SK-N-SH treated with all-trans-retinoic acid at 6 μM for 48 hours (cell line): ENCODE results near the gene FAM135A.
"Not testable (repeated sequence)": the region's sequence is repeated elsewhere in the genome, so short reads cannot be mapped to it uniquely, and the experiment has no call there.

Source experiments
- ATAC-seq: fragments of 200-7000 bp; cut with Tn5 transposase; 3 replicates; pipeline ENCODE4 v1.9.1; 2020; ENCODE audit warnings: mild to moderate bottlenecking, moderate library complexity
- ARNTL ChIP-seq: fragments of 450-650 bp; formaldehyde crosslinking; IDR thresholded peaks from 2 replicates; pipeline ENCODE4 v1.5.0; 2020; ENCODE audit warnings: low read depth, mild to moderate bottlenecking, moderate library complexity, borderline replicate concordance
- BACH2 ChIP-seq: fragments of 250-450 bp; sonication (Bioruptor Pico); IDR thresholded peaks from 2 replicates; pipeline ENCODE4 v1.9.0; 2021; ENCODE audit warnings: mild to moderate bottlenecking, borderline replicate concordance
- CREB5 ChIP-seq: fragments of 250-450 bp; sonication (Bioruptor Pico); IDR thresholded peaks from 2 replicates; pipeline ENCODE4 v1.5.1; 2020; ENCODE audit warnings: low read depth, mild to moderate bottlenecking, moderate library complexity
- CSDC2 ChIP-seq: fragments of 250-450 bp; sonication (Bioruptor Pico); IDR thresholded peaks from 2 replicates; pipeline ENCODE4 v1.5.0; 2020; ENCODE audit warnings: mild to moderate bottlenecking, moderate library complexity
- CSRNP3 ChIP-seq: fragments of 250-450 bp; sonication (Bioruptor Pico); IDR thresholded peaks from 2 replicates; pipeline ENCODE4 v1.5.1; 2021; ENCODE audit warnings: mild to moderate bottlenecking, moderate library complexity
- ESRRG ChIP-seq: fragments of 250-450 bp; sonication (Bioruptor Pico); IDR thresholded peaks from 2 replicates; pipeline ENCODE4 v1.6.1; 2021; ENCODE audit warnings: mild to moderate bottlenecking
- GLIS3 ChIP-seq: fragments of 250-450 bp; sonication (Bioruptor Pico); IDR thresholded peaks from 2 replicates; pipeline ENCODE4 v1.5.0; 2020; ENCODE audit warnings: mild to moderate bottlenecking, moderate library complexity
- ISL1 ChIP-seq: fragments of 250-450 bp; sonication (Bioruptor Pico); IDR thresholded peaks from 2 replicates; pipeline ENCODE4 v2.1.2; 2022; ENCODE audit warnings: mild to moderate bottlenecking, moderate library complexity
- OSR1 ChIP-seq: fragments of 250-450 bp; sonication (Bioruptor Pico); IDR thresholded peaks from 2 replicates; pipeline ENCODE4 v1.8.0; 2022; ENCODE audit warnings: moderate library complexity, mild to moderate bottlenecking, inconsistent platforms
- PATZ1 ChIP-seq: fragments of 250-450 bp; sonication (Bioruptor Pico); IDR thresholded peaks from 2 replicates; pipeline ENCODE4 v1.8.0; 2020; ENCODE audit warnings: mild to moderate bottlenecking, moderate library complexity, borderline replicate concordance
- POU6F1 ChIP-seq: fragments of 250-450 bp; sonication (Bioruptor Pico); IDR thresholded peaks from 2 replicates; pipeline ENCODE4 v1.8.0; 2021; ENCODE audit warnings: low read depth, mild to moderate bottlenecking, moderate library complexity, borderline replicate concordance
- PPARA ChIP-seq: fragments of 250-450 bp; sonication (Bioruptor Pico); IDR thresholded peaks from 2 replicates; pipeline ENCODE4 v1.5.0; 2020; ENCODE audit warnings: mild to moderate bottlenecking, borderline replicate concordance
- RARB ChIP-seq: fragments of 250-450 bp; sonication (Bioruptor Pico); IDR thresholded peaks from 2 replicates; pipeline ENCODE4 v1.8.0; 2021; ENCODE audit warnings: mild to moderate bottlenecking, moderate library complexity
- SNAI2 ChIP-seq: fragments of 250-450 bp; sonication (Bioruptor Pico); IDR thresholded peaks from 2 replicates; pipeline ENCODE4 v1.5.0; 2020; ENCODE audit warnings: mild to moderate bottlenecking, moderate library complexity
- TCF4 ChIP-seq: fragments of 250-450 bp; sonication (Bioruptor Pico); IDR thresholded peaks from 2 replicates; pipeline ENCODE4 v1.8.0; 2021; ENCODE audit warnings: mild to moderate bottlenecking, moderate library complexity, borderline replicate concordance
- TOX ChIP-seq: fragments of 250-450 bp; sonication (Bioruptor Pico); IDR thresholded peaks from 2 replicates; pipeline ENCODE4 v1.8.0; 2021; ENCODE audit warnings: mild to moderate bottlenecking, moderate library complexity, borderline replicate concordance
- ZC3H10 ChIP-seq: fragments of 250-450 bp; sonication (Bioruptor Pico); IDR thresholded peaks from 2 replicates; pipeline ENCODE4 v1.5.1; 2021; ENCODE audit warnings: mild to moderate bottlenecking, moderate library complexity
- ZFP3 ChIP-seq: fragments of 250-450 bp; sonication (Bioruptor Pico); IDR thresholded peaks from 2 replicates; pipeline ENCODE4 v1.5.0; 2020; ENCODE audit warnings: mild to moderate bottlenecking, moderate library complexity
- ZFP30 ChIP-seq: fragments of 450-650 bp; formaldehyde crosslinking; IDR thresholded peaks from 2 replicates; pipeline ENCODE4 v1.5.0; 2022; ENCODE audit warnings: mild to moderate bottlenecking, moderate library complexity
- ZNF565 ChIP-seq: fragments of 450-650 bp; formaldehyde crosslinking; conservative IDR thresholded peaks from 2 replicates; pipeline ENCODE4 v1.5.0; 2020; ENCODE audit warnings: low read depth, mild to moderate bottlenecking, moderate library complexity
- ZNF70 ChIP-seq: fragments of 450-650 bp; formaldehyde crosslinking; IDR thresholded peaks from 2 replicates; pipeline ENCODE4 v1.5.0; 2020; ENCODE audit warnings: mild to moderate bottlenecking, moderate library complexity
- ZNF8 ChIP-seq: fragments of 450-650 bp; formaldehyde crosslinking; IDR thresholded peaks from 2 replicates; pipeline ENCODE4 v1.5.0; 2020; ENCODE audit warnings: mild to moderate bottlenecking, moderate library complexity

Gene FAM135A

GRCh38 chr6:70489364-70489763, 76.1 kb downstream of the FAM135A start (continued):
- TF ChIP-seq CREB5 (CRISPR knock-in tag): no peak
- no peak for TF ChIP-seq TOX

GRCh38 chr6:70494833-70495232, 81.5 kb downstream of the FAM135A start:
- TF ChIP-seq ZFP3 (no peak), PATZ1 (CRISPR knock-in tag) (no peak), ZNF8 (CRISPR knock-in tag) (no peak), SNAI2 (CRISPR knock-in tag) (no peak), ARNTL (CRISPR knock-in tag) (no peak), CSDC2 (CRISPR knock-in tag) (no peak), POU6F1 (CRISPR knock-in tag) (no peak), OSR1 (CRISPR knock-in tag) (no peak), ZNF565 (CRISPR knock-in tag) (no peak), BACH2 (no peak), ISL1 (CRISPR knock-in tag) (no peak), RARB (no peak), PPARA (no peak), TCF4 (no peak), GLIS3 (CRISPR knock-in tag) (no peak), ESRRG (CRISPR knock-in tag) (no peak), CREB5 (CRISPR knock-in tag) (no peak), ZC3H10 (CRISPR knock-in tag) (no peak), ZNF70 (no peak), CSRNP3 (CRISPR knock-in tag) (no peak)
- no peak for ATAC-seq

GRCh38 chr6:70495790-70496189, 82.5 kb downstream of the FAM135A start:
- not testable (repeated sequence) for ATAC-seq

GRCh38 chr6:70502484-70502883, 89.2 kb downstream of the FAM135A start:
- no peak for ATAC-seq
- TF ChIP-seq ZFP30 (no peak), BACH2 (no peak), CREB5 (CRISPR knock-in tag) (no peak), CSRNP3 (CRISPR knock-in tag) (no peak), PPARA (no peak), ZNF8 (CRISPR knock-in tag) (no peak), RARB (no peak), SNAI2 (CRISPR knock-in tag) (no peak), ZFP3 (no peak)
